SH-SY5Y (cell line): ENCODE measurements around the gene ALPL.

ENCODE experiments used
- GATA2 ChIP-seq: IDR thresholded peaks from 2 replicates; pipeline ENCODE4 v1.6.1; 2011; ENCODE audit warnings: mild to moderate bottlenecking, low read depth, low read length
- GATA3 ChIP-seq: IDR thresholded peaks from 2 replicates; pipeline ENCODE4 v1.6.1; 2011; ENCODE audit warnings: low read depth, mild to moderate bottlenecking, low read length, moderate library complexity

DNA sequence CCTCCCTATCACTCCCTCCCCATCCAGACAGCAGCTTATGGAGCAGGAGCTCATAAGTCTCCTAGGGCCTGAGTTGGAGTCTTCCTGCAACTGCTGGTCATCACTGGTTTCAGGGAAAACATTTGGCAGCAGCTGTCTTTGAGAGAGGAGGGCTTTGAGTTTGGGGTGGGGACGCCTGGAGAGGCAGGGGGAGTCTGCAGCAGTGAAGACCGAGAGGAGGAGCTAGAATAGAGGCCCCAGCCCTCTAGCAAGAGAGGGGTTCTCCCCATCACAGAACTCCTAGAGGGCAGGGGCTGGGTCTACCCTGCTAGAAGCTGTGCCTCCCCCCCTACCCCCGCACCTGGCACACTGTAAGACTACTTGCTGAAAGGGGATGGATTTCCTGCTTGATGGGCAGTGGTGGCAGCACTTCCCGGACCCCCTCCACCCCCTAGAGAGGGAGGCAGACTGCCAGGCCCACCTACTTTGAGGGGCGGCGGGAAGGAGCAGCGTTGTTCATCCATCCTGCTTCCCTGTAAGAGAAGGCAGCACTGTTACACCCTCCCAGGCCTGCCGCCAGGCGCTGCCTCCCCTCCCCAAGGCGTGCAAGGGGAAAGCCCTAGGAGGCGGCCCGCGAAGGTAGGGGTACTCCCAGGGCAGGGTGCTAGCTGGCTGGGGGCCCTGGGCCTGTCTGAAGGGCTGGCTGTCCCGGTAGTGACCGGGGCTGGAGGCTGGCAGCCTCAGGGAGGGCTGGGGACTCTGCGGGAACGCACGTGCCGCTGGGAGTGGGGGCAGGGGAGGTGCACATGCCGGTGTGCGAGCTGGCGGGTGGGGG, 109.5 kb downstream of the ALPL start:
- TF ChIP-seq GATA2 (no peak), GATA3 (no peak)
